ENCODE results near the gene TRMT112.

TRMT112 gene

GRCh38 chr11:64306876-64307622 lies 10.3 kb downstream of the TRMT112 start:
- Histone ChIP-seq H3K27me3 (peaks cover 10% of the 10 kb centered on the region), H3K4me1 (ENCODE audit: control insufficient read depth in 1 of 2, insufficient read depth in 1 of 2, low read depth in 1 of 2, low read length in 1 of 2) (peaks cover 26 to 31% of the 10 kb centered on the region in 2 experiments), H3K27ac (peak overlapping the region; percentile 99), H3K9me3 (no peaks in the 10 kb centered on the region), H3K4me3 (ENCODE audit: low read depth in 1 of 2, low read length in 1 of 2) (peak overlapping the region; percentile 75 to 91), H3K36me3 (peaks cover 20% of the 10 kb centered on the region)
- no peak for TF ChIP-seq CTCF (IDR thresholded peaks at IDR 0.05)

- no peak for TF ChIP-seq CTCF (IDR thresholded peaks at IDR 0.05)
- peak overlapping the region; percentile 99 for H3K27ac ChIP-seq
Measured at GRCh38 chr11:64306563-64306875, 10.8 kb downstream of the TRMT112 start.

GRCh38 chr11:64305691-64306562 lies 11.4 kb downstream of the TRMT112 start:
- Histone ChIP-seq H3K4me3 (ENCODE audit: low read depth in 1 of 2, low read length in 1 of 2) (peak overlapping the region; percentile 75 to 91), H3K27me3 (peaks cover 19% of the 10 kb centered on the region), H3K27ac (peak overlapping the region; percentile 99), H3K9me3 (no peaks in the 10 kb centered on the region), H3K4me1 (ENCODE audit: control insufficient read depth in 1 of 2, insufficient read depth in 1 of 2, low read depth in 1 of 2, low read length in 1 of 2) (peaks cover 30 to 38% of the 10 kb centered on the region in 2 experiments), H3K36me3 (peaks cover 17% of the 10 kb centered on the region)
- peak; percentile 46 for TF ChIP-seq CTCF (IDR thresholded peaks at IDR 0.05)

More at GRCh38 chr11:64306563-64306875, 10.8 kb downstream of the TRMT112 start:
- H3K4me1 ChIP-seq (ENCODE audit: control insufficient read depth in 1 of 2, insufficient read depth in 1 of 2, low read depth in 1 of 2, low read length in 1 of 2): peaks cover 27 to 33% of the 10 kb centered on the region in 2 experiments
- H3K9me3 ChIP-seq: no peaks in the 10 kb centered on the region
- peak overlapping the region; percentile 75 to 91 for H3K4me3 ChIP-seq (ENCODE audit: low read depth in 1 of 2, low read length in 1 of 2)
- peaks cover 15% of the 10 kb centered on the region for H3K27me3 ChIP-seq
- peaks cover 19% of the 10 kb centered on the region for H3K36me3 ChIP-seq

- peaks cover 38 to 45% of the 10 kb centered on the region in 2 experiments for H3K4me1 ChIP-seq (ENCODE audit: control insufficient read depth in 1 of 2, insufficient read depth in 1 of 2, low read depth in 1 of 2, low read length in 1 of 2)
- H3K4me3 ChIP-seq (ENCODE audit: low read depth in 1 of 2, low read length in 1 of 2): peak within 1 kb of the TSS; percentile 77 to 91
- H3K9me3 ChIP-seq: no peaks in the 10 kb centered on the region
- H3K36me3 ChIP-seq: peaks cover 13% of the 10 kb centered on the region
- H3K27ac ChIP-seq: peak within 1 kb of the TSS; percentile 99
- peak; percentile 39 for TF ChIP-seq CTCF (IDR thresholded peaks at IDR 0.05)
- peaks cover 26% of the 10 kb centered on the region for H3K27me3 ChIP-seq
Measured at GRCh38 chr11:64305075-64305690, 12.2 kb downstream of the TRMT112 start, which contains the start of gene ESRRA. Gene ESRRA (plus strand): TSS chr11:64305524. CDS start chr11:64307180, 1,656 bp downstream.

GRCh38 chr11:64304316-64305072 lies 12.9 kb downstream of the TRMT112 start:
- Histone ChIP-seq H3K27ac (peak overlapping the region; percentile 99), H3K4me1 (ENCODE audit: control insufficient read depth in 1 of 2, insufficient read depth in 1 of 2, low read depth in 1 of 2, low read length in 1 of 2) (peaks cover 45 to 52% of the 10 kb centered on the region in 2 experiments), H3K4me3 (ENCODE audit: low read depth in 1 of 2, low read length in 1 of 2) (peak overlapping the region; percentile 72 to 77), H3K27me3 (peaks cover 33% of the 10 kb centered on the region), H3K36me3 (peaks cover 13% of the 10 kb centered on the region), H3K9me3 (no peaks in the 10 kb centered on the region)
- TF ChIP-seq CTCF (IDR thresholded peaks at IDR 0.05): peak; percentile 78

All from neutrophil (primary cell).